A549 (cell line): Measurements from ENCODE around the gene OR7A17. TPM values are rescaled to one million over a fixed set of nuclear protein-coding genes. Genes with fewer than 3 reads are reported as not detected.

Experiments
- ATAC-seq, 2 experiments: fragments of 200-7000 bp in 1 of 2; fragments of >200 bp in 1 of 2; cut with Nextera tagmentation in 1 of 2; cut with Tn5 transposase in 1 of 2; 3 replicates each; pipeline versions ENCODE4 v1.8.0 to v1.9.1; 2018 to 2020; ENCODE audit warnings: mild to moderate bottlenecking in 1 of 2, moderate library complexity in 1 of 2
- CTCF ChIA-PET: fragments of 300-600 bp; sonication (Branson Sonifier 250); formaldehyde crosslinking; extraction: SDS; loops from one replicate; lab custom pipeline; 2021; ENCODE audit warnings: antibody characterized with exemption, inconsistent platforms; lab: Yijun Ruan, JAX
- POLR2A ChIA-PET: fragments of 350-600 bp; formaldehyde crosslinking; extraction: SDS; loops from one replicate; lab custom pipeline; 2021; ENCODE audit warnings: antibody characterized with exemption, inconsistent platforms; lab: Yijun Ruan, JAX
- DNase-seq, 2 experiments: peaks; one replicate each; pipeline versions ENCODE4 v3.0.0 to v3.0.0-alpha.2; 2011 to 2016; ENCODE audit warnings: low read depth in 1 of 2, low spot score in 1 of 2
- FAIRE-seq: peaks from 2 replicates; lab custom pipeline; 2011; peaks lifted over from hg19 to GRCh38; lab: Jason Lieb, UNC
- H3K27ac ChIP-seq, 2 experiments: fragments of >200 bp; sonication (Bioruptor Twin); formaldehyde crosslinking; 3 replicates each; pipeline ENCODE4 v1.5.1; 2016 to 2017
- H3K4me1 ChIP-seq: fragments of >200 bp; sonication (Bioruptor Twin); formaldehyde crosslinking; 3 replicates; pipeline ENCODE4 v1.6.1; 2016
- H3K4me2 ChIP-seq: fragments of >200 bp; sonication (Bioruptor Twin); formaldehyde crosslinking; 3 replicates; pipeline ENCODE4 v1.6.1; 2016
- H3K4me3 ChIP-seq: fragments of >200 bp; sonication (Bioruptor Twin); formaldehyde crosslinking; 3 replicates; pipeline ENCODE4 v1.5.1; 2016
- H3K9me3 ChIP-seq: fragments of >200 bp; sonication (Bioruptor Twin); formaldehyde crosslinking; 3 replicates; pipeline ENCODE4 v1.6.1; 2016
- BHLHE40 ChIP-seq: IDR thresholded peaks from 2 replicates; pipeline ENCODE4 v1.6.1; 2012; ENCODE audit warnings: low read depth, low read length, inconsistent platforms
- CBX8 ChIP-seq: fragments of 200-600 bp; sonication (generic); IDR thresholded peaks from 2 replicates; pipeline ENCODE4 v1.6.1; 2016
- CHD2 ChIP-seq: fragments of 150-350 bp; IDR thresholded peaks from 2 replicates; pipeline ENCODE4 v1.6.1; 2014; ENCODE audit warnings: low read length; ENCODE audit not compliant: partially characterized antibody
- CHD4 ChIP-seq: fragments of 200-600 bp; sonication (generic); IDR thresholded peaks from 2 replicates; pipeline ENCODE4 v1.6.1; 2016; ENCODE audit warnings: antibody characterized with exemption, mild to moderate bottlenecking, borderline replicate concordance
- EHF ChIP-seq: fragments of 250-450 bp; sonication (Bioruptor Pico); IDR thresholded peaks from 2 replicates; pipeline ENCODE4 v1.5.0; 2020; ENCODE audit warnings: mild to moderate bottlenecking
- ESRRA ChIP-seq: fragments of 150-350 bp; IDR thresholded peaks from 2 replicates; pipeline ENCODE4 v1.6.1; 2014; ENCODE audit warnings: mild to moderate bottlenecking, low read length, borderline replicate concordance
- FOSB ChIP-seq: fragments of 250-450 bp; sonication (Bioruptor Pico); IDR thresholded peaks from 2 replicates; pipeline ENCODE4 v1.5.0; 2020; ENCODE audit warnings: mild to moderate bottlenecking, moderate library complexity
- GATA3 ChIP-seq: IDR thresholded peaks from 2 replicates; pipeline ENCODE4 v1.6.1; 2012; ENCODE audit warnings: borderline replicate concordance
- HDAC2 ChIP-seq: fragments of 200-600 bp; sonication (generic); IDR thresholded peaks from 2 replicates; pipeline ENCODE4 v1.6.1; 2016
- HOXA7 ChIP-seq: fragments of 250-450 bp; sonication (Bioruptor Pico); IDR thresholded peaks from 2 replicates; pipeline ENCODE4 v1.5.0; 2020; ENCODE audit warnings: mild to moderate bottlenecking, moderate library complexity
- HOXB13 ChIP-seq: fragments of 250-450 bp; sonication (Bioruptor Pico); IDR thresholded peaks from 2 replicates; pipeline ENCODE4 v1.5.0; 2020; ENCODE audit warnings: low read depth, mild to moderate bottlenecking, moderate library complexity
- KDM1A ChIP-seq: fragments of 200-600 bp; sonication (generic); IDR thresholded peaks from 2 replicates; pipeline ENCODE4 v1.6.1; 2016; ENCODE audit warnings: low read depth, mild to moderate bottlenecking
- KDM5A ChIP-seq: fragments of 200-600 bp; sonication (generic); IDR thresholded peaks from 2 replicates; pipeline ENCODE4 v1.6.1; 2016; ENCODE audit warnings: antibody characterized with exemption, mild to moderate bottlenecking
- MAZ ChIP-seq: fragments of 150-350 bp; IDR thresholded peaks from 2 replicates; pipeline ENCODE4 v1.6.1; 2014; ENCODE audit warnings: antibody characterized with exemption, low read depth, low read length, borderline replicate concordance
- NR3C1 ChIP-seq: fragments of >200 bp; sonication (Bioruptor Twin); formaldehyde crosslinking; IDR thresholded peaks from 3 replicates; pipeline ENCODE4 v1.6.1; 2017
- POLR2AphosphoS2 ChIP-seq: conservative IDR thresholded peaks from 2 replicates; pipeline ENCODE4 v1.6.1; 2012; ENCODE audit warnings: low read length, improper control_type of control experiment, inconsistent platforms
- RFX5 ChIP-seq: fragments of 450-650 bp; IDR thresholded peaks from 2 replicates; pipeline ENCODE4 v1.7.1; 2014; ENCODE audit warnings: antibody characterized with exemption, mild to moderate bottlenecking, moderate library complexity
- RNF2 ChIP-seq: fragments of 200-600 bp; sonication (generic); IDR thresholded peaks from 2 replicates; pipeline ENCODE4 v1.6.1; 2016; ENCODE audit warnings: low read depth, mild to moderate bottlenecking, antibody characterized with exemption, moderate library complexity, borderline replicate concordance
- TP53 ChIP-seq: fragments of 250-450 bp; sonication (Bioruptor Pico); IDR thresholded peaks from 2 replicates; pipeline ENCODE4 v1.5.0; 2021; ENCODE audit warnings: mild to moderate bottlenecking, moderate library complexity
- ZFP36 ChIP-seq: fragments of 450-650 bp; IDR thresholded peaks from 2 replicates; pipeline ENCODE4 v1.6.1; 2014; ENCODE audit warnings: borderline replicate concordance; ENCODE audit not compliant: partially characterized antibody
- ZNF302 ChIP-seq: fragments of 250-450 bp; sonication (Bioruptor Pico); IDR thresholded peaks from 2 replicates; pipeline ENCODE4 v1.9.0; 2021; ENCODE audit warnings: inconsistent platforms, mild to moderate bottlenecking, moderate library complexity
- WGBS: methylation state at CpG from one replicate; pipeline ENCODE4 v1.1.6; 2017; ENCODE audit errors: missing lambda C conversion rate; 5-methylcytosine and 5-hydroxymethylcytosine counted together
- polyA plus RNA-seq, 4 experiments: library from polyadenylated mRNA; depleted of rRNA in 3 of 4; stranded (reverse); fragments of >200 nt; fragmentation: RNase III in 1 of 4; extraction: RNeasy Plus Mini Kit Qiagen cat#74134 plus additional on column Dnase treatment in 1 of 4; gene quantifications; 2 replicates in 3 of 4; 3 replicates in 1 of 4; pipeline ENCODE4 v1.2.3, GENCODE V29; 2011 to 2017
- TF ChIP-seq, protein P1 (sequence below): IDR thresholded peaks from 2 replicates; pipeline ENCODE4 v1.6.1; 2012; ENCODE audit warnings: low read depth, borderline replicate concordance
- TF ChIP-seq, protein P2 (sequence below): fragments of 150-350 bp; IDR thresholded peaks from 2 replicates; pipeline ENCODE4 v1.6.1; 2014; ENCODE audit warnings: low read depth, mild to moderate bottlenecking, low read length
- TF ChIP-seq, protein P3 (sequence below): fragments of 450-650 bp; IDR thresholded peaks from 2 replicates; pipeline ENCODE4 v1.6.1; 2014; ENCODE audit warnings: antibody characterized with exemption
- TF ChIP-seq, protein P4 (sequence below): fragments of 250-450 bp; sonication (Bioruptor Pico); IDR thresholded peaks from 2 replicates; pipeline ENCODE4 v1.5.0; 2021; ENCODE audit warnings: mild to moderate bottlenecking, moderate library complexity, borderline replicate concordance
- TF ChIP-seq, protein P5 (sequence below): IDR thresholded peaks from 2 replicates; pipeline ENCODE4 v1.6.1; 2012
- TF ChIP-seq, protein P6 (sequence below): IDR thresholded peaks from 2 replicates; pipeline ENCODE4 v1.6.1; 2012

OR7A17 gene
- polyA plus RNA-seq, 2 of the 4 experiments (the other 2 are of a cell fraction) = not detected

DNA sequence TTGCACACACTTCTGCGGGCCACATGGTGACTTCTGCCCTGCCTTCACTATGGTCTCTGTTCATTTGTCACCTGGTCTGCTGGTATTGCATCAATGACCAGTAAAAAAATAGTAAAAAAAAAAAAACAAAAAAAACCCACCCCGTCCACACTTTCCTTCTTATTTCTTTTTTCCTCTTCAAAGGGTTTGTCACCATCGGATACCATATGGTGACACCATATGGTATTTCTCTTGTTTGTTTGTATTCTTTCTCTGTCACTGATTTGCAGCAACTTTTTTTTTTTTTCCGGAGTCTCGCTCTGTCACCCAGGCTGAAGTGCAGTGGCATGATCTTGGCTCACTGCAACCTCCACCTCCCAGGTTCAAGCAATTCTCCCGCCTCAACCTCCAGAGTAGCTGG, 29.2 kb upstream of the OR7A17 start:
- DNase-seq (no peak), FAIRE-seq (no peak), ATAC-seq (no peak)
- H3K4me1 ChIP-seq = no peaks in the 10 kb centered on the region
- POLR2A ChIA-PET = no interaction called here
- H3K4me2 ChIP-seq = no peak overlapping the region
- no peak for TF ChIP-seq TP53 (CRISPR knock-in tag)
- TF ChIP-seq HOXB13 = no peak
- no peak for TF ChIP-seq HOXA7
- TF ChIP-seq ZNF302 (CRISPR knock-in tag) = no peak
- TF ChIP-seq, protein P1, sequence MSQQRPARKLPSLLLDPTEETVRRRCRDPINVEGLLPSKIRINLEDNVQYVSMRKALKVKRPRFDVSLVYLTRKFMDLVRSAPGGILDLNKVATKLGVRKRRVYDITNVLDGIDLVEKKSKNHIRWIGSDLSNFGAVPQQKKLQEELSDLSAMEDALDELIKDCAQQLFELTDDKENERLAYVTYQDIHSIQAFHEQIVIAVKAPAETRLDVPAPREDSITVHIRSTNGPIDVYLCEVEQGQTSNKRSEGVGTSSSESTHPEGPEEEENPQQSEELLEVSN = no peak
- TF ChIP-seq RNF2 = no peak
- TF ChIP-seq, protein P2, sequence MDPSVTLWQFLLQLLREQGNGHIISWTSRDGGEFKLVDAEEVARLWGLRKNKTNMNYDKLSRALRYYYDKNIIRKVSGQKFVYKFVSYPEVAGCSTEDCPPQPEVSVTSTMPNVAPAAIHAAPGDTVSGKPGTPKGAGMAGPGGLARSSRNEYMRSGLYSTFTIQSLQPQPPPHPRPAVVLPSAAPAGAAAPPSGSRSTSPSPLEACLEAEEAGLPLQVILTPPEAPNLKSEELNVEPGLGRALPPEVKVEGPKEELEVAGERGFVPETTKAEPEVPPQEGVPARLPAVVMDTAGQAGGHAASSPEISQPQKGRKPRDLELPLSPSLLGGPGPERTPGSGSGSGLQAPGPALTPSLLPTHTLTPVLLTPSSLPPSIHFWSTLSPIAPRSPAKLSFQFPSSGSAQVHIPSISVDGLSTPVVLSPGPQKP = no peak
- TF ChIP-seq, protein P3, sequence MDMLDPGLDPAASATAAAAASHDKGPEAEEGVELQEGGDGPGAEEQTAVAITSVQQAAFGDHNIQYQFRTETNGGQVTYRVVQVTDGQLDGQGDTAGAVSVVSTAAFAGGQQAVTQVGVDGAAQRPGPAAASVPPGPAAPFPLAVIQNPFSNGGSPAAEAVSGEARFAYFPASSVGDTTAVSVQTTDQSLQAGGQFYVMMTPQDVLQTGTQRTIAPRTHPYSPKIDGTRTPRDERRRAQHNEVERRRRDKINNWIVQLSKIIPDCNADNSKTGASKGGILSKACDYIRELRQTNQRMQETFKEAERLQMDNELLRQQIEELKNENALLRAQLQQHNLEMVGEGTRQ = no peak
- TF ChIP-seq, protein P4, sequence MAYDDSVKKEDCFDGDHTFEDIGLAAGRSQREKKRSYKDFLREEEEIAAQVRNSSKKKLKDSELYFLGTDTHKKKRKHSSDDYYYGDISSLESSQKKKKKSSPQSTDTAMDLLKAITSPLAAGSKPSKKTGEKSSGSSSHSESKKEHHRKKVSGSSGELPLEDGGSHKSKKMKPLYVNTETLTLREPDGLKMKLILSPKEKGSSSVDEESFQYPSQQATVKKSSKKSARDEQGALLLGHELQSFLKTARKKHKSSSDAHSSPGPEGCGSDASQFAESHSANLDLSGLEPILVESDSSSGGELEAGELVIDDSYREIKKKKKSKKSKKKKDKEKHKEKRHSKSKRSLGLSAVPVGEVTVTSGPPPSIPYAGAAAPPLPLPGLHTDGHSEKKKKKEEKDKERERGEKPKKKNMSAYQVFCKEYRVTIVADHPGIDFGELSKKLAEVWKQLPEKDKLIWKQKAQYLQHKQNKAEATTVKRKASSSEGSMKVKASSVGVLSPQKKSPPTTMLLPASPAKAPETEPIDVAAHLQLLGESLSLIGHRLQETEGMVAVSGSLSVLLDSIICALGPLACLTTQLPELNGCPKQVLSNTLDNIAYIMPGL (CRISPR knock-in tag) = no peak
- no peak for TF ChIP-seq MAZ
- no peak for TF ChIP-seq CBX8
- TF ChIP-seq ZFP36 = no peak
- TF ChIP-seq CHD2 = no peak
- TF ChIP-seq, protein P5, sequence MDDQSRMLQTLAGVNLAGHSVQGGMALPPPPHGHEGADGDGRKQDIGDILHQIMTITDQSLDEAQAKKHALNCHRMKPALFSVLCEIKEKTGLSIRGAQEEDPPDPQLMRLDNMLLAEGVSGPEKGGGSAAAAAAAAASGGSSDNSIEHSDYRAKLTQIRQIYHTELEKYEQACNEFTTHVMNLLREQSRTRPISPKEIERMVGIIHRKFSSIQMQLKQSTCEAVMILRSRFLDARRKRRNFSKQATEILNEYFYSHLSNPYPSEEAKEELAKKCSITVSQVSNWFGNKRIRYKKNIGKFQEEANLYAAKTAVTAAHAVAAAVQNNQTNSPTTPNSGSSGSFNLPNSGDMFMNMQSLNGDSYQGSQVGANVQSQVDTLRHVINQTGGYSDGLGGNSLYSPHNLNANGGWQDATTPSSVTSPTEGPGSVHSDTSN = no peak
- no peak for TF ChIP-seq ESRRA
- TF ChIP-seq EHF (CRISPR knock-in tag) = no peak
- no peak for TF ChIP-seq BHLHE40
- WGBS = 41% methylated on average over 6 of the region's 6 CpGs
- H3K4me3 ChIP-seq = no peak overlapping the region
- H3K27ac ChIP-seq = no peak overlapping the region
- no peaks in the 10 kb centered on the region for H3K9me3 ChIP-seq
- CTCF ChIA-PET = no interaction called here

DNA sequence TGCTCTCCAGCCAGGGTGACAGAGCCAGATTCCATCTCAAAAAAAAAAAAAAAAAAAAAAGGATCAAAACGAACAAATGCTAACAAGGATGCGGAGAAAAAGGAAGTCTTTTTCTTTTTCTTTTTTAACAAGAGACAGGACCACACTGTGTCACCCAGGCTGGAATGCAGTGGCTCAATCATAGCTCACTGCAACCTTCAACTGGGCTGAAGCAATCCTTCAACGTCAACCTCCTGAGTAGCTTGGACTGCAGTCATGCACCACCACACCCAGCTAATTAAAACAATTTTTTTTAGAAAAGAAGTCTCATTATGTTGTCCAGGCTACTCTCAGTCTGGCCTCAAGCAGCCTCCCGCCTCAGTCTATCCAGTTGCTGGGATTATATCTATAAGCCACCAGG, 20.8 kb upstream of the OR7A17 start:
- Histone ChIP-seq H3K4me1 (no peaks in the 10 kb centered on the region), H3K27ac (no peak overlapping the region), H3K4me2 (no peak overlapping the region), H3K9me3 (no peaks in the 10 kb centered on the region), H3K4me3 (no peak overlapping the region)
- 24% methylated on average over 4 of the region's 4 CpGs for WGBS
- FAIRE-seq (no peak), ATAC-seq (no peak), DNase-seq (no peak)
- ChIA-PET CTCF (interaction anchor here (0.6 kb wide), 1 partner anchor 147 kb away, joined by 4 read pairs; no protein-coding TSS in a partner anchor), POLR2A (no interaction called here)
- TF ChIP-seq FOSB (CRISPR knock-in tag) (no peak), GATA3 (no peak), CHD4 (no peak), NR3C1 (no peak), KDM5A (no peak), POLR2AphosphoS2 (no peak), HDAC2 (no peak), HOXA7 (no peak), TP53 (CRISPR knock-in tag) (no peak), RFX5 (no peak), KDM1A (no peak)
- TF ChIP-seq, protein P4 (CRISPR knock-in tag) = no peak
- TF ChIP-seq, protein P5 = no peak
- TF ChIP-seq, protein P2 = no peak
- TF ChIP-seq, protein P6, sequence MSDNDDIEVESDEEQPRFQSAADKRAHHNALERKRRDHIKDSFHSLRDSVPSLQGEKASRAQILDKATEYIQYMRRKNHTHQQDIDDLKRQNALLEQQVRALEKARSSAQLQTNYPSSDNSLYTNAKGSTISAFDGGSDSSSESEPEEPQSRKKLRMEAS = no peak
